C4-2B (cell line): ENCODE measurements around the gene RAPGEF4.

Experiments
- CTCF ChIP-seq: fragments of 450-650 bp; conservative IDR thresholded peaks from 2 replicates; pipeline ENCODE4 v1.5.1; 2017; ENCODE audit warnings: mild to moderate bottlenecking
- ZFX ChIP-seq: fragments of 450-650 bp; IDR thresholded peaks from 2 replicates; pipeline ENCODE4 v1.6.1; 2017

- TF ChIP-seq CTCF (no peak), ZFX (no peak)
Observed at GRCh38 chr2:172926785-172927640, 191.4 kb downstream of the RAPGEF4 start.
